ENCODE measurements around the gene DLL4.
"Not testable (repeated sequence)": the region's sequence is repeated elsewhere in the genome, so short reads cannot be mapped to it uniquely, and the experiment has no call there.

The DLL4 gene

GRCh38 chr15:40943764-40944365 lies 14.7 kb downstream of the DLL4 start:
- DNase-seq = no peak

- DNase-seq = no peak
Measured at GRCh38 chr15:40944510-40945296, 15.6 kb downstream of the DLL4 start.

DNA sequence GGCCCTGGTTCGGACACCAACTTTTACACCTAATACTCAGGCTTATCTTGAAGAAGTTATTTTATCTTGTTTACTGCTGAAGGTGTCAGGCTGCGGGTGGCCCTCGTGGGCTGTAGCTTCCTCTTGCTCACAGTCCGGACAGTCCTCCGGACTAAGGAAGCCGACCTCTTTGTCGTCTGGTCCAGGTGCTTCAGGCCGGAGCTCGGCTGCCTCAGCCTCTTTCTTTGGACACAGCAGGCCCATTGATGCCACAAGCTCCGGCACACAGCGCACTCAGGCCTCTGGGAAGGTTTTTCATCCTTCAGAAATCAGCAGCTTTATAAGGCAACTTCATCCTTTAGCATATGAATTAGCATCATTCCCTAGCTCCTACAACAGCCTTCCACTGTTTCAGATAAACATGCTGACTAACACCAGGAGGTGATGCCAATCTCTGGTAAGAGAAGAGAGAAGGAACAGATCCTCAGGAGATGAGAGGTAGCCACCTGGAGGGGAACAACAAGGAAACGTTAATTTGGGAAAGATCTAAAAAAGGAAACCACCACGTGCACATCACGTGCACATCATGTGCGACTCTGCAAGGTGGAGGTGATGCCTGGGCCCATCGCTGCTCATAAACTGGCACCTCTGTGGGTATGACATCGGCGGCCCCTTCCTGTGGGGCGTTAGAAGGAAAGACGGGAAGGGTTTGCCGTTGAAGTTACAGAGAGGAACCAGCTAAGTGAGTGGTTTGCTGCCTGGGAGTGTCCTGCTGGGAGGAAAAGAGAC lies 19.8 kb downstream of the DLL4 start:
- no peak for DNase-seq

GRCh38 chr15:40949756-40950207 lies 20.6 kb downstream of the DLL4 start:
- DNase-seq = no peak

DNA sequence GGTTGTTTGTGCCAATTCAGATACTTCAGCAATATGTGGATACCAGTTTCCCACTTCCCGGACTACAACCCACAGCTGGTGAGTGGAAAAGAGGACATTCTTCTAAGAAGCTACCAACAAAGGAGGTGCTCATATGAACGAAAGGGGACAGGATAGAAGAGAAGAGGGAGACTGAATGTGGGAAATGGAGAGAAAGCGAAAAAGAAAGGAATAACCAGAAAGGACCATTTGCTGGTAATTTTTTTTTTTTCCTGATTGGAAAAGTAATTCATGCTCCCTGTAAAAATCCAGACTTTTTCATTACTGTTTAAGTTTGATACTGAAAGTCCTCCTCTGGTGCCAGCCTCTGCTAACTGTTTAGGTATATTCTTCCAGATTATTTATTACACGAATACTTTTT lies 22.6 kb downstream of the DLL4 start:
- no peak for DNase-seq

DNA sequence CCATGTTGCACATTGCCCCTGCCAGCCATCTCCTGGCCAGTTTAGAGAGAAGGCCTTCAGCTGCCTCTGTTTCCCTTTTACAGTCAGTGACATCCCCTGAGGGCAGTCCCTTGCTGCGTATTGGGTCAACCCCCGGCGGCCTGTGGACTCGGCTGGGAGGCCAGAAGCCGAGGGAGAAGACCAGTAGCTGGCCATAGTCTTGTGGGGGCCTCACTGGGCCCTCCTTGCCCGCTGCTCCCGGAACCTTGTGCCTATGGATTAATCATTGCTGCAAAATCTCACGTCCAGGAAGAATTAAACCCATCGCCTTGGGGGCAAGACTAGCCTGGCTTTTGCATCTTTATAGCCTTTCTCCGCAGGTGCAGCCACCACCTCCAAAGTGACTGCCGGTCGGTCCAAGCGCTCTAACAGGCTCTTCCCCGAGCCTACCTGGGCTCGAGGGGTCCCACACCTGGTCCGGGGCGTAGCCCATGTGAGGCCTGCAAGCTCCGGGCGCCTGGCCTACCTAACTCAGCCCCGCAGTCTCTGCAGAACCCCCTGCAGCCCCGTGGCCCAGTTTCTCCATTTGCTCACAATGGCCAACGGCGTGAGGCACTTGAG lies 23.3 kb downstream of the DLL4 start:
- DNase-seq = no peak

GRCh38 chr15:40952901-40953712 lies 24.0 kb downstream of the DLL4 start, which contains the start of gene CHAC1:
Gene CHAC1, plus strand, starts transcription at chr15:40953471. Its CDS starts 113 bp downstream, at chr15:40953584.
- DNase-seq = peak; percentile 97

DNA sequence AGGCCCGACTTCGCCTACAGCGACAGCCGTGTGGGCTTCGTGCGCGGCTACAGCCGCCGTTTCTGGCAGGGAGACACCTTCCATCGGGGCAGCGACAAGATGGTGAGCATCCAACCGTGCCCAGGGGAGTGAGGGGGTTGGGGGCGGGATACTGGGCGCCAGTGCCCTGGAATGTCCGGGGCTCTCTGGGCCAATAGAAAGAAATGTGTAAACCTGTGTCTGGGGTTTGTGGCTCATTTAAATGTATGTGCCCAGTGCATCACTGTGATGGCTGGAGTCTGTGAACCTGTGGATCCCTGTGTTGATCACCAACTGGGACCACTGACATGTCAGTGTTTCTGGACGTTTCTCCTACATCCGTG lies 24.6 kb downstream of the DLL4 start:
- DNase-seq = no peak

DNA sequence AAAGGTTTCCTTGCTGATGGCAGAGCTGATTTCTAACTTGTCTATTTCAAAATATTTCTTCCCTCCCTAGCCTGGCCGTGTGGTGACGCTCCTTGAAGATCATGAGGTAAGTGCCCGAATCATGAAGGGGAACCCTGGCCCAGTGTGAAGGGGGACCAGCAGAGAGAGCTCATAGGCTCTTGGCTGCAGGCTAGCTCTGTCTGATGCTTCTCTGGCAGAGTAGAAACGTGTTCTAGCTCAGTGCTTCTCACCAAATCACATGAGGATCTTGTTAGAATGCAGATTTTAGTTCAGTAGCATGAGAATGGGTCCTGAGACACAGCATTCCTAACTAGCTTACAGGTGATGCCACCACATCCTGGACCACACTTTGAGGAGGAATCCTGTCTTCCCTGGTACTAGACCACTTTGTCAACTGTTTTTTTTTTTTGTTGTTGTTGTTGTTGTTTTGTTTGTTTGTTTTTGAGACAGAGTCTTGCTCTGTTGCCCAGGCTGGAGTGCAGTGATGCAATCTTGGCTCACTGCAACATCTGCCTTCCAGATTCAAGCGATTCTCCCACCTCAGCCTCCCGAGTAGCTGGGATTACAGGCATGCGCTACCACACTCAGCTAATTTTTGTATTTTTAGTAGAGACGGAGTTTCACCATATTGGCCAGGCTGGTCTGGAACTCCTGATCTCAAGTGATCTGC lies 25.2 kb downstream of the DLL4 start:
- not testable (repeated sequence) for DNase-seq

GRCh38 chr15:40955141-40955903 lies 26.2 kb downstream of the DLL4 start:
- no peak for DNase-seq

GRCh38 chr15:40955930-40956540 lies 26.9 kb downstream of the DLL4 start:
- DNase-seq = no peak

GRCh38 chr15:40956541-40956982 lies 27.4 kb downstream of the DLL4 start:
- no peak for DNase-seq

- DNase-seq = no peak
Measured at GRCh38 chr15:40957041-40957555, 28.0 kb downstream of the DLL4 start.

DNA sequence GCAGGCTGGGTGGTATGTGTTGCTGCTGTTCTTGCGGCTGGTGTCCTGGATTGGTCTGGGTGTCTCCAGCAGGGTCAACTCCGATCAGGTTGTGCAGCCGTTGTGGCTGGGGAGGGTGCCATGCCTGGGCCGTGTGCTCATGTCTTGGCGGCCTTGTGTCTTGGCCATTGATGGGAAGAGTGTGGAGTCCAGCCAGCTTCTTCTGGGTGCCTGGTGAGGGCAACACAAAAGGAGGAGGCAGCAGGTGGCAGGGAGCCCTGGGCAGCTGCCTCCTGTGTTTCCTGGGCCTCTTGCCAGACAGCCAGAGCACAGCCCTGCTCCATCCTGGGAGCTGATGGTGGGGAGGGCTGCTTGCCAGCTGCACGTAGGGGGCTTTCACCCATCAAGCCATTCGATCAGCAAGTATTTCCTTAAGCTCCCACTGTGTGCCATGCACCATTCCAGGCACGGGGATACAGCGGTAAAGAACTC lies 28.5 kb downstream of the DLL4 start:
- no peak for DNase-seq

- no peak for DNase-seq
Measured at GRCh38 chr15:40958146-40958545, 29.0 kb downstream of the DLL4 start.

- DNase-seq = no peak
Measured at GRCh38 chr15:40958723-40959122, 29.6 kb downstream of the DLL4 start.

GRCh38 chr15:40959331-40960141 lies 30.4 kb downstream of the DLL4 start:
- no peak for DNase-seq

- DNase-seq = no peak
Measured at GRCh38 chr15:40960151-40960885, 31.2 kb downstream of the DLL4 start.
